GM19035 (cell line): ENCODE measurements around the gene SPINDOC.
"Not testable (repeated sequence)": the region's sequence is repeated elsewhere in the genome, so short reads cannot be mapped to it uniquely, and the experiment has no call there.

Experiments
- ATAC-seq: cut with Tn5 transposase; IDR thresholded peaks from one replicate; pipeline ENCODE4 v1.9.1; 2021; ENCODE audit not compliant: unreplicated experiment

Gene SPINDOC

GRCh38 chr11:63783925-63784592 is 29.2 kb upstream of the SPINDOC start:
- no peak for ATAC-seq

GRCh38 chr11:63785823-63786222 is 27.4 kb upstream of the SPINDOC start:
- no peak for ATAC-seq

- ATAC-seq = no peak
Observed at GRCh38 chr11:63791495-63792167, 21.6 kb upstream of the SPINDOC start.

- ATAC-seq = no peak
Observed at GRCh38 chr11:63793161-63793560, 20.1 kb upstream of the SPINDOC start.

- ATAC-seq = no peak
Observed at GRCh38 chr11:63795066-63795465, 18.2 kb upstream of the SPINDOC start.

- no peak for ATAC-seq
Observed at GRCh38 chr11:63800921-63801320, 12.3 kb upstream of the SPINDOC start.

GRCh38 chr11:63802637-63803414 is 10.4 kb upstream of the SPINDOC start:
- no peak for ATAC-seq

GRCh38 chr11:63804259-63804658 is 9.0 kb upstream of the SPINDOC start:
- ATAC-seq = no peak

- no peak for ATAC-seq
Observed at GRCh38 chr11:63805844-63806415, 7.3 kb upstream of the SPINDOC start.

GRCh38 chr11:63810383-63810782 is 2.9 kb upstream of the SPINDOC start:
- ATAC-seq = not testable (repeated sequence)

- no peak for ATAC-seq
Observed at GRCh38 chr11:63811522-63811921, 1.7 kb upstream of the SPINDOC start.

GRCh38 chr11:63813563-63814382 is 517 bp downstream of the SPINDOC start:
- peak; percentile 41 for ATAC-seq

- ATAC-seq = no peak
Observed at GRCh38 chr11:63814383-63814736, 1.1 kb downstream of the SPINDOC start.

GRCh38 chr11:63816166-63816565 is 2.9 kb downstream of the SPINDOC start:
- no peak for ATAC-seq

GRCh38 chr11:63816732-63817131 is 3.5 kb downstream of the SPINDOC start:
- no peak for ATAC-seq

- ATAC-seq = no peak
Observed at GRCh38 chr11:63817758-63818498, 4.7 kb downstream of the SPINDOC start.

GRCh38 chr11:63818609-63819008 is 5.4 kb downstream of the SPINDOC start:
- no peak for ATAC-seq

GRCh38 chr11:63821411-63821810 is 8.2 kb downstream of the SPINDOC start:
- no peak for ATAC-seq

- ATAC-seq = no peak
Observed at GRCh38 chr11:63826471-63827190, 13.4 kb downstream of the SPINDOC start.
